Medulla oblongata (tissue), 1 donor: ENCODE measurements around the gene CTNND2.

Experiments used
- DNase-seq: peaks from one replicate; pipeline ENCODE4 v3.0.0-alpha.2; 2015; ENCODE audit errors: extremely low spot score

CTNND2 gene

DNA sequence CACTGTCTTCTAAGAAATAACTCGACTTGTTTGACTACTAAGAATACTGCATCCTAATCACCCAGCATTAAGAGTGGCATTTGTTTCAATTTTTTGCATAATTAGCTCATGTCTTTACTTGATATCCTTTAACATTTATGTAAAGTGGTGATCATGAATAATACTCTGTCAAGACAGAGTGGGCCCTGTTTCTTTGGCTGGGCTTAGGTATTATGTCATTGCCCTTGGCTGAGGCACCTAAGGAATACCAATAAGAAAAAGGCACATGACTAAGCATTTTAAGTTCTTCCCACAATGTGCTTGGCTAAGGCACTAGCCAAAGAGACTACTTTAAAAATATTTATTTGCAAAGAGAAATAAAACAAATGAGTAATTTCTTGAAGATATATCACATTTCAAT is 308.1 kb downstream of the CTNND2 start:
- peak; percentile 68 for DNase-seq

DNA sequence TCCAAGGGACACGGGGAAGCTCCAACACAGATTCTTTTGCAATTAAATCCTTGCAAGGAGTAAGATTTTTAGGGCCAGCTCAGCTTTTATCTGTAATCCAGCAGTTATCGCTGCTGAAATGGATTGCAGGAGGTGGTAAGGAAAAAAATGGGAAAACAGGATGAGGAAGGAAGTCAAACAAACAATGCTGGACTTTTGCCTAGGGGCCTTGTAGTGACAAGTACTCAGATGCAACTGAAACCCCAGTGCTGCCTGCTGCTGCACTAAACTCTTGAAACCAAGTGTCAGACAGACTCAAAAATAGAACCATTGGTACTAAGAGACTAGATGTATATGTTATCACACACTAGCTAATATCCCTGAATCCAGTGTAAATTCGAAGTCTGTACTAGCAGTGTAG is 309.2 kb downstream of the CTNND2 start:
- peak; percentile 69 for DNase-seq

- no peak for DNase-seq
Observed at GRCh38 chr5:11594021-11594420, 310.2 kb downstream of the CTNND2 start.

- DNase-seq, result no peak
Observed at GRCh38 chr5:11590475-11590874, 313.8 kb downstream of the CTNND2 start.

DNA sequence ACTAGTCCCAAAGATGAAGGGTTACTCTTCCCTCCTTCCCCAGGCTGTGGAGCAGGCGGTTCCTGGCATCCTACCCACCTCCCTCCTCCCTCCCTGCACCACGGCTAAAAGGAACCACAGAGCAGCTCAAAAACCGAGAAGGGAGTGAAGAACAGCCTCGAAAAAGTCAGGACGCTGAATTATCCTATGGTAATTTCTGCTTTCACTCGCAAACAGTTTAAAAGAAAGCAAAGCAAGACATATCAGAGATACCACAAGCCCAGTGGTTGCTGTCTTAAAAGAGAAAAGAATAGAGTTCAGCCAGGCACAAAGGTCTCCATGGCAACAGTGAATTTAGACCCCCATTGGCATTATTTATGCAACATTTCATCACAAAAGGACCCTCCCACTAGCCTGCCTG is 315.4 kb downstream of the CTNND2 start:
- DNase-seq, result peak; percentile 80

GRCh38 chr5:11584017-11584416 is 320.2 kb downstream of the CTNND2 start:
- no peak for DNase-seq

DNA sequence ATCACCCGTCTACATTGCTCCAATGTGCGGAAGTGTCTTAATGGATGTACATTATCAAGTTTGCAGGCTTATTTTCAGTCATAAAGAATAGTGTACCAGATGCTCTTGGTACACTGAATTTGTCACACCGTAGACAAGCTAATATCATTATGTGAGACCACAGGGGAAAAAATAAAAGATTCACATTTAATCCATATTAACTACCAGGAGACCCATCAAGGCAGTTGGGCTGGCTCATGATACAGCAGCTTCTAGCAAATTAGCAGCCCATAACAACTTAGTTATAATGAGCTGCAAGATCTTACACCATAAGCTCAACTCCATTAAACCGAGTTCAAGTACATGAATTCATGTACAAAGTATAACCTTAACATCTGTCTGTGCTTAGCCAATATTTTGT is 324.9 kb downstream of the CTNND2 start:
- DNase-seq, result no peak

DNA sequence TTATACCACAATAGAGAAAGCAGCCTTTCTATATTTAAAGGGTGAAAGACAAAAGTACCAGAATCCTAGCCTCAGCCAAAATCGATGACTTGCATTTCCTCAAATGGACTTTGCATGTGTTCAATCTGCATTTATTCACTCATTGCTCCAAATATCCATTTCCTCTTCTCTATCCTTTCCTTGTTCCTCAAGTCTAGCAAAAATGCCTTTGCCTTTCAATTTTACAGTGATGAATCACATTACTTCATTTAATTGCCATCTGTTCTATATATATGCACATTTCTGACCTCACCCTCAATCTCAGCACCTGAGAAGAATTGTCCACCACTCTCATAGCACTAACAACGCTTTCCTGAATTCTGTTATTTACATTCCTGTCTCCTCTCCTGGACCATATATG is 329.5 kb downstream of the CTNND2 start:
- DNase-seq, result no peak

DNA sequence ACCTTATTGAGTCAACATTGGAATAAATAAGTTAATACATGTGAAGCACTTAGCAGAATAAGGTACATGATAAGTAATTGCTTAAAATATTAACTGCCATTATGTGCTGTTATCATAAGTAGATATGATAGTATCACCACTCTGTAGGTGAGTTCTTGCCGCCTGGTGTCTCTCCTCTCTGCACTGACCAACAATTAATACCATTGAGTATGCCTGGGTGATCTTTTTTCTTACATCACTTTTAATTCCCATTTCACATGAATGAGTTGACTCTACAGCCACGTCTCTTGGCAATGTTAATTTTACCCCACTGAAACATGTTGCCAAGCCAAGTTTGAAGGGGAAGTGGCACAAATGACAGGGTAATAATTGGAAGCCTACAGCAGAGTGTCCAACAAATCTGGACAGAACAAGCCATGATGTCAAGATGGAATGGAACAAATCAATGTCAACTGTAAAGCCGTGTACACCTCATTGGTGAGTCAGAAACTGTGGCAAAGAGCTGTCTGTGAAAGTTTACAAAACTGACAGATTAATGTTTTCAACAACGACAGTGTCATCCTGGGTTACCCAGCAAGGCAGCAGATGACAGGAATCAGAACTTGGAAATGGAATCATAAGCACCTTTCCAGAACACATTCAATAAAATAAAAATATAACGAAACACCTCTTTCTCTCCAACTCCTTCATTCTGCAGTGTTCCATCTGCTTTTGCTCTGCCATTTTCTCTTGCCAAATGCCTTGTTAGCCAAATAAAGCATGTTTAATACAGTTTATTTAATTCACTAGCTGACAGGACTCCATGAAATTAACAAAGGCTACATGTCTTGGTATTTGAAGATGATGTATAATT is 330.9 kb downstream of the CTNND2 start:
- DNase-seq, result no peak

- peak; percentile 89 for DNase-seq
Observed at GRCh38 chr5:11564706-11565105, 339.5 kb downstream of the CTNND2 start.

DNA sequence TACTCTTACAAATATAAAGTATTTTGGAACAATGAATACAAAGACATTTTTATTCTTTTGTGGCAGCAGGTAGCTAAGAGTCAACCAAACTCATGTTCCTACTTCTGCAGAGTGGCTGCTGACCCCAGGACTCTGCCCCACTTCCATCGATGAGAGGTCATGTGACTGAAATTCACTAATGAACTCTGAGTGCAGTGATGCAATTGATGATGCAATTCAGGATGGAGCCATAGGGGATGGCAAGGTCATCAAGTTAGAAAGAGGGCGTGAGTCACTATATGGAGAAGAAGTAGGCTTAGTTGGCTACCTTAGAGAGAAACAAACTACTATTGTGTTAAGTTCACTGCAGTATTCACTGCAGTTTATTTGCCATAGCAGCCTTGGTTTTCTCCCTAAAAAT is 340.4 kb downstream of the CTNND2 start:
- no peak for DNase-seq

GRCh38 chr5:11560915-11561697 is 343.1 kb downstream of the CTNND2 start:
- DNase-seq, result no peak

- DNase-seq, result no peak
Observed at GRCh38 chr5:11557063-11557462, 347.2 kb downstream of the CTNND2 start.

GRCh38 chr5:11555171-11555570 is 349.1 kb downstream of the CTNND2 start:
- peak; percentile 38 for DNase-seq

DNA sequence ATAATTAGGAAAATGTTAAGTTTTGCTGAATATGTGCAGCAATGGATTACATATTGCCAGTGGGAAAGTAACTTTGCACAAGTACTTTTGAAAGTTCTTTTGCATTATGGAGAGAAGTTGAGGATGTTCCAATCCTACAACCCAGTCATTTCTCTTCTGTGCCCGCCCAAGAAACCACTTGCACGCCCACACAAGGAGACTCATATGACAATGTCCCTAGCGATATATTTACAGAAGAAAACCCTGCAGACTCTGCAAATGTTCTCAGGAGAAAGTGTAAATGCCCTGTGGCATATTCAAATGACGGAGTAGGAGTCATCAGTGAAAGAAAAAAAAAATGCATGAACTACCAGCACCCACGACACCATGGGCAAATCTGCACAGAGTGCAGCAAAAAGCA is 356.5 kb downstream of the CTNND2 start:
- DNase-seq, result no peak

DNA sequence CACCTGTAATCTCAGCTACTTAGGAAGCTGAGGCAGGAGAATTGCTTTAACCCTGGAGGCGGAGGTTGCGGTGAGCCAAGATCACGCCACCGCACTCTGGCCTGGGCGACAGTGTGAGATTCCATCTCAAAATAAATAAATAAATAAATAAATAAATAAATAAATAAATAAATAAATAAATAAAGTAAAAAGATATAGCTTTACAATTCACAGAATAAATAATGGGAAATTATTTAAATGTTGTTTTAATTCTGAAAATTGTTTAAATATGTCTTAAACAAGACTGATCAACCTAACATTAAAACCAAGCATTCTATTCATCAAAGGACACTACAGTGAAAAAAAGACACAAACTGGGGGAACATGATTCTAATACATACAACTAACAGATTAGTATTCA is 357.1 kb downstream of the CTNND2 start:
- no peak for DNase-seq

- DNase-seq, result no peak
Observed at GRCh38 chr5:11540112-11540511, 364.1 kb downstream of the CTNND2 start.

GRCh38 chr5:11531811-11532555 is 372.3 kb downstream of the CTNND2 start:
- DNase-seq, result no peak

- DNase-seq, result no peak
Observed at GRCh38 chr5:11528720-11529119, 375.5 kb downstream of the CTNND2 start.

- DNase-seq, result no peak
Observed at GRCh38 chr5:11527652-11528349, 376.4 kb downstream of the CTNND2 start.

- DNase-seq, result no peak
Observed at GRCh38 chr5:11525020-11525419, 379.2 kb downstream of the CTNND2 start.

- peak; percentile 88 for DNase-seq
Observed at GRCh38 chr5:11524188-11524587, 380.1 kb downstream of the CTNND2 start.
